HAP-1 (cell line): ENCODE results near the gene BCAS3.
"Not testable (repeated sequence)": the region's sequence is repeated elsewhere in the genome, so short reads cannot be mapped to it uniquely, and the experiment has no call there.

Experiments used
- DNase-seq, 2 experiments: peaks; one replicate each; pipeline ENCODE4 v3.0.0-alpha.2; 2016 to 2020; ENCODE audit warnings: low spot score in 2 of 2
- H3K27me3 ChIP-seq: fragments of 250-450 bp; sonication (Bioruptor Pico); 2 replicates; pipeline ENCODE4 v1.5.1; 2020; ENCODE audit warnings: low read depth, mild to moderate bottlenecking, moderate library complexity
- H3K36me3 ChIP-seq: fragments of 250-450 bp; sonication (Bioruptor Pico); replicated peaks from 2 replicates; pipeline ENCODE4 v1.5.1; 2020; ENCODE audit warnings: mild to moderate bottlenecking
- H3K4me1 ChIP-seq: fragments of 250-450 bp; sonication (Bioruptor Pico); 2 replicates; pipeline ENCODE4 v1.5.1; 2020; ENCODE audit warnings: mild to moderate bottlenecking
- H3K4me3 ChIP-seq: fragments of 250-450 bp; sonication (Bioruptor Pico); 2 replicates; pipeline ENCODE4 v1.5.1; 2020; ENCODE audit warnings: mild to moderate bottlenecking, moderate library complexity
- H3K9me3 ChIP-seq: fragments of 250-450 bp; sonication (Bioruptor Pico); 2 replicates; pipeline ENCODE4 v1.5.1; 2020; ENCODE audit warnings: mild to moderate bottlenecking, moderate library complexity
- in situ Hi-C: fragments of 300-500 bp; cut with MboI; formaldehyde crosslinking; loops from 3 replicates; pipeline ENCODE4 v1.14.3; 2020; ENCODE audit warnings: low sequenced_read_pairs, inconsistent platforms, mixed read lengths

BCAS3 gene

GRCh38 chr17:61143026-61143425 lies 465.4 kb downstream of the BCAS3 start:
- H3K4me1 ChIP-seq = no peaks in the 10 kb centered on the region
- no peak for DNase-seq
- in situ Hi-C loops = no loop called here
- no peak overlapping the region for H3K4me3 ChIP-seq
- no peaks in the 10 kb centered on the region for H3K36me3 ChIP-seq
- no peaks in the 10 kb centered on the region for H3K9me3 ChIP-seq
- no peaks in the 10 kb centered on the region for H3K27me3 ChIP-seq

- no peaks in the 10 kb centered on the region for H3K36me3 ChIP-seq
- no peaks in the 10 kb centered on the region for H3K9me3 ChIP-seq
- no peaks in the 10 kb centered on the region for H3K4me1 ChIP-seq
- in situ Hi-C loops = no loop called here
- no peak for DNase-seq
- H3K27me3 ChIP-seq = no peaks in the 10 kb centered on the region
- no peak overlapping the region for H3K4me3 ChIP-seq
Measured at GRCh38 chr17:61144137-61144536, 466.5 kb downstream of the BCAS3 start.

- Histone ChIP-seq H3K4me3 (no peak overlapping the region), H3K36me3 (no peaks in the 10 kb centered on the region), H3K9me3 (no peaks in the 10 kb centered on the region), H3K4me1 (no peaks in the 10 kb centered on the region), H3K27me3 (no peaks in the 10 kb centered on the region)
- no peak for DNase-seq
- in situ Hi-C loops = no loop called here
Measured at GRCh38 chr17:61144617-61145564, 467.2 kb downstream of the BCAS3 start.

- DNase-seq, H3K9me3 ChIP-seq, in situ Hi-C loops, H3K4me3 ChIP-seq, H3K36me3 ChIP-seq, H3K4me1 ChIP-seq, H3K27me3 ChIP-seq: not testable (repeated sequence)
Measured at GRCh38 chr17:61146833-61147232, 469.2 kb downstream of the BCAS3 start.

GRCh38 chr17:61149106-61149825 lies 471.6 kb downstream of the BCAS3 start:
- no peak for DNase-seq
- Histone ChIP-seq H3K36me3 (no peaks in the 10 kb centered on the region), H3K4me3 (no peak overlapping the region), H3K27me3 (peaks cover 2% of the 10 kb centered on the region; the same call in 1 of the 2 replicates), H3K4me1 (peaks cover 14% of the 10 kb centered on the region), H3K9me3 (no peaks in the 10 kb centered on the region; the same call in 1 of the 2 replicates)
- in situ Hi-C loops = no loop called here

- peaks cover 2% of the 10 kb centered on the region; the same call in 1 of the 2 replicates for H3K27me3 ChIP-seq
- H3K36me3 ChIP-seq = no peaks in the 10 kb centered on the region
- DNase-seq = no peak
- in situ Hi-C loops = no loop called here
- no peaks in the 10 kb centered on the region; the same call in 1 of the 2 replicates for H3K9me3 ChIP-seq
- peaks cover 14% of the 10 kb centered on the region for H3K4me1 ChIP-seq
- no peak overlapping the region for H3K4me3 ChIP-seq
Measured at GRCh38 chr17:61149862-61150362, 472.3 kb downstream of the BCAS3 start.

- Histone ChIP-seq H3K4me3 (no peak overlapping the region), H3K9me3 (no peaks in the 10 kb centered on the region; the same call in 1 of the 2 replicates), H3K27me3 (peaks cover 2% of the 10 kb centered on the region; the same call in 1 of the 2 replicates), H3K36me3 (no peaks in the 10 kb centered on the region), H3K4me1 (peaks cover 14% of the 10 kb centered on the region)
- DNase-seq = no peak
- in situ Hi-C loops = no loop called here
Measured at GRCh38 chr17:61150686-61151299, 473.1 kb downstream of the BCAS3 start.

GRCh38 chr17:61152898-61153297 lies 475.2 kb downstream of the BCAS3 start:
- H3K9me3 ChIP-seq = no peaks in the 10 kb centered on the region; the same call in 1 of the 2 replicates
- in situ Hi-C loops = no loop called here
- H3K36me3 ChIP-seq = no peaks in the 10 kb centered on the region
- DNase-seq = peak in 1 of 2 experiments; percentile 32
- peaks cover 2% of the 10 kb centered on the region; the same call in 1 of the 2 replicates for H3K27me3 ChIP-seq
- H3K4me1 ChIP-seq = peaks cover 23% of the 10 kb centered on the region
- H3K4me3 ChIP-seq = no peak overlapping the region

GRCh38 chr17:61155590-61156237 lies 478.1 kb downstream of the BCAS3 start:
- no peaks in the 10 kb centered on the region; the same call in 1 of the 2 replicates for H3K9me3 ChIP-seq
- H3K4me1 ChIP-seq = peaks cover 34% of the 10 kb centered on the region
- no peak for DNase-seq
- no peaks in the 10 kb centered on the region for H3K36me3 ChIP-seq
- H3K4me3 ChIP-seq = no peak overlapping the region
- in situ Hi-C loops = no loop called here
- peaks cover 2% of the 10 kb centered on the region; the same call in 1 of the 2 replicates for H3K27me3 ChIP-seq

GRCh38 chr17:61157246-61157886 lies 479.7 kb downstream of the BCAS3 start:
- Histone ChIP-seq H3K36me3 (no peaks in the 10 kb centered on the region), H3K4me3 (no peak overlapping the region), H3K27me3 (peaks cover 2% of the 10 kb centered on the region; the same call in 1 of the 2 replicates), H3K9me3 (no peaks in the 10 kb centered on the region; the same call in 1 of the 2 replicates), H3K4me1 (peaks cover 34% of the 10 kb centered on the region)
- DNase-seq = peak; percentile 52 to 57
- in situ Hi-C loops = no loop called here

GRCh38 chr17:61158376-61158775 lies 480.7 kb downstream of the BCAS3 start:
- no peak overlapping the region for H3K4me3 ChIP-seq
- peaks cover 26% of the 10 kb centered on the region for H3K4me1 ChIP-seq
- H3K9me3 ChIP-seq = no peaks in the 10 kb centered on the region
- in situ Hi-C loops = no loop called here
- no peak for DNase-seq
- peaks cover 1% of the 10 kb centered on the region; the same call in 1 of the 2 replicates for H3K27me3 ChIP-seq
- H3K36me3 ChIP-seq = no peaks in the 10 kb centered on the region

GRCh38 chr17:61159221-61159814 lies 481.7 kb downstream of the BCAS3 start:
- Histone ChIP-seq H3K36me3 (no peaks in the 10 kb centered on the region), H3K4me3 (no peak overlapping the region), H3K4me1 (peaks cover 20% of the 10 kb centered on the region), H3K27me3 (no peaks in the 10 kb centered on the region), H3K9me3 (no peaks in the 10 kb centered on the region)
- no peak for DNase-seq
- in situ Hi-C loops = no loop called here
